Measurements from ENCODE around the gene MED16.

DNA sequence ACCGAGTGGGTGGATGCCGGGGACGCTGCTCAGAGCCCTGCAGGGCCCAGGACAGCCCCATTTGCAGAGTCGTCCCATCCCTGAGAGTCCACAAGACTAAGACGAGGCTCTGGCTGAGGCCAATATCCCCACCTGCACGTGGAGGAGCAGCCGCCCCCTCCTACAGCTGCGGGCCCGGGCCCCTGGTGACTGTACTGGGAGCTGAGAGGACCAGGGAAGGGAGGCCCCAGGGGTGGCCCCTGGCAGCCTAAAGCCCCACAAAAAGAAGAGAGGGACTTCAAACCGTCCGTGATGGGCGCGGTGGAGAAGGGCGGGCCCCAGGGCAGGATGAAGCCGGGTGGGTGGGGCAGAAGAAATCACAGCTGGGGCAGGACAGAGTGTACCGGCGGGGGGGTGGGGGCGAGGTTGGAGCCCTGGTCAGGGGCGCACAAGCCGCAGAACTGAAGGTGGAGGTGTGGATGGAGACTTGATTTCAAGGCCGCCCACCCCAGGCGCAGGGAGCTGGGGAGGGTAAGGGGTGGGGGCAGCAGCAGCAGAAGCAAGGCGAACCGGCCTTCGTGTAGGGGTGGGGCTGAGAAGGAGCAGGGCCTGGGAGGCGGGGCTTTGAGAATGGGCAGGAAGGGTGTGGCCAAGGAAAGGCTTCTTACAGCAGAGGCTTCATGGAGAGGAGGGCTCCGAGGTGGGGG, 20.6 kb downstream of the MED16 start:
- TF ChIP-seq, protein P1, sequence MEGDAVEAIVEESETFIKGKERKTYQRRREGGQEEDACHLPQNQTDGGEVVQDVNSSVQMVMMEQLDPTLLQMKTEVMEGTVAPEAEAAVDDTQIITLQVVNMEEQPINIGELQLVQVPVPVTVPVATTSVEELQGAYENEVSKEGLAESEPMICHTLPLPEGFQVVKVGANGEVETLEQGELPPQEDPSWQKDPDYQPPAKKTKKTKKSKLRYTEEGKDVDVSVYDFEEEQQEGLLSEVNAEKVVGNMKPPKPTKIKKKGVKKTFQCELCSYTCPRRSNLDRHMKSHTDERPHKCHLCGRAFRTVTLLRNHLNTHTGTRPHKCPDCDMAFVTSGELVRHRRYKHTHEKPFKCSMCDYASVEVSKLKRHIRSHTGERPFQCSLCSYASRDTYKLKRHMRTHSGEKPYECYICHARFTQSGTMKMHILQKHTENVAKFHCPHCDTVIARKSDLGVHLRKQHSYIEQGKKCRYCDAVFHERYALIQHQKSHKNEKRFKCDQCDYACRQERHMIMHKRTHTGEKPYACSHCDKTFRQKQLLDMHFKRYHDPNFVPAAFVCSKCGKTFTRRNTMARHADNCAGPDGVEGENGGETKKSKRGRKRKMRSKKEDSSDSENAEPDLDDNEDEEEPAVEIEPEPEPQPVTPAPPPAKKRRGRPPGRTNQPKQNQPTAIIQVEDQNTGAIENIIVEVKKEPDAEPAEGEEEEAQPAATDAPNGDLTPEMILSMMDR (IDR thresholded peaks at IDR 0.05 in 8 of 11, conservative IDR thresholded peaks at IDR 0.05 in 3 of 11) = no peak
- TF ChIP-seq POLR2AphosphoS5 (IDR thresholded peaks at IDR 0.05) = peak in 1 of 3 donors; percentile 31
- TF ChIP-seq POLR2A (IDR thresholded peaks at IDR 0.05) = no peak
